Measurements from ENCODE around the gene CPED1.

Gene CPED1

DNA sequence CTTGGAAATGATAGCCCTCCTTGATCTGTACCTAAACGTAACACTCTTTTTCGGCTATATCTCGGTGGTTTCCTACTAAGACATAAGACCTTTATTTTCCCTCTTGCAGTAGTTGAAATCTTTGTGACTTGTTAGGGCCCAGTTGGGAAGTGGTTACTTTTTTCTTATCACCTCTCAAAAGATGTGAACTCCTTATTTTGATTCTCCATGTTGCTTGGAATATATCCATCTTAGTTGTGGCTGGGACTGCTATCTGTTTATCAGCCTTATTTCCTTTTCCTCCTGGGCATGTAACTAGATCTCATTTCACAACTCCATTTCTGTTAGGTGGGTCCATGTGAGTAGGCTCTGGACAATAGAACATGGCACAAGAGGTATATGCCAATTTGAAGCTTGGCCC is 4.1 kb upstream of the CPED1 start:
- TF ChIP-seq, protein P1, sequence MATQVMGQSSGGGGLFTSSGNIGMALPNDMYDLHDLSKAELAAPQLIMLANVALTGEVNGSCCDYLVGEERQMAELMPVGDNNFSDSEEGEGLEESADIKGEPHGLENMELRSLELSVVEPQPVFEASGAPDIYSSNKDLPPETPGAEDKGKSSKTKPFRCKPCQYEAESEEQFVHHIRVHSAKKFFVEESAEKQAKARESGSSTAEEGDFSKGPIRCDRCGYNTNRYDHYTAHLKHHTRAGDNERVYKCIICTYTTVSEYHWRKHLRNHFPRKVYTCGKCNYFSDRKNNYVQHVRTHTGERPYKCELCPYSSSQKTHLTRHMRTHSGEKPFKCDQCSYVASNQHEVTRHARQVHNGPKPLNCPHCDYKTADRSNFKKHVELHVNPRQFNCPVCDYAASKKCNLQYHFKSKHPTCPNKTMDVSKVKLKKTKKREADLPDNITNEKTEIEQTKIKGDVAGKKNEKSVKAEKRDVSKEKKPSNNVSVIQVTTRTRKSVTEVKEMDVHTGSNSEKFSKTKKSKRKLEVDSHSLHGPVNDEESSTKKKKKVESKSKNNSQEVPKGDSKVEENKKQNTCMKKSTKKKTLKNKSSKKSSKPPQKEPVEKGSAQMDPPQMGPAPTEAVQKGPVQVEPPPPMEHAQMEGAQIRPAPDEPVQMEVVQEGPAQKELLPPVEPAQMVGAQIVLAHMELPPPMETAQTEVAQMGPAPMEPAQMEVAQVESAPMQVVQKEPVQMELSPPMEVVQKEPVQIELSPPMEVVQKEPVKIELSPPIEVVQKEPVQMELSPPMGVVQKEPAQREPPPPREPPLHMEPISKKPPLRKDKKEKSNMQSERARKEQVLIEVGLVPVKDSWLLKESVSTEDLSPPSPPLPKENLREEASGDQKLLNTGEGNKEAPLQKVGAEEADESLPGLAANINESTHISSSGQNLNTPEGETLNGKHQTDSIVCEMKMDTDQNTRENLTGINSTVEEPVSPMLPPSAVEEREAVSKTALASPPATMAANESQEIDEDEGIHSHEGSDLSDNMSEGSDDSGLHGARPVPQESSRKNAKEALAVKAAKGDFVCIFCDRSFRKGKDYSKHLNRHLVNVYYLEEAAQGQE (IDR thresholded peaks at IDR 0.05; ENCODE audit: insufficient read depth in 1 of 2, low read depth in 2 of 2, low read length in 2 of 2), result no peak
- TF ChIP-seq SIN3A (IDR thresholded peaks at IDR 0.05; ENCODE audit: borderline replicate concordance, insufficient read depth, low read length), result no peak
- no peak for TF ChIP-seq POLR2AphosphoS5 (IDR thresholded peaks at IDR 0.05; ENCODE audit: low read depth, low read length)
- TF ChIP-seq FOXP2 (optimal IDR thresholded peaks at IDR 0.05; ENCODE audit: borderline replicate concordance, extremely low read depth, extremely low read length, insufficient read depth), result no peak
- TF ChIP-seq TAF1 (IDR thresholded peaks at IDR 0.05; ENCODE audit: borderline replicate concordance, insufficient read depth, low read length), result no peak

DNA sequence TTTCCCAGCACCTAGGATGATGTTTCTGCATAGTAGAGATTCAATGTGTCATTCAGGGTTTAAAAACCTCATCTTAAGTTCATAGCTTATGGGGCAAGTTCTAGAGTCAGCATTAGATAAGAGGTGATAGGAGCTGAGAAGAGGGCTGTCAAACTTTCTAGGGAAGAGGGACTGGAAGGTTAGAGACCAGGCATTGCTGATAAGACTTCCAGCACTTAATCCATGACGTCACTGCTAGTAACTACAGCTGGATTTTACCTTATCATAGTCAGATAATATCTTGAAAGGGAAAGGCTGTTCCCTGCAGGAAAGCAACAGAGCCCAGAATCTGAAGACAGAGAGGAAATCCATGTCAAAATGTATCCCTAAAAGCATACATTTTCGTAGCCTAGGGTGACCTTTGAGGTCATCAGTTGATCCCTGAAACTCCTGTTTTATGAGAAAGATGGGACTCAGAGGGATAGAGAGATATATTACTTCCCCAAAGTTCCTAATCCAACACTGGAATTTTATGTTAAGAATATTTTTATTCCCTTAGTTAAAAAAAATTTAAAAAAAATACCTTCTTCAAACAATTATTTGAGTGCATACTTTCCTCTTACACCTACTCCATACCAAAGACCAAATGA is 3.3 kb upstream of the CPED1 start:
- TF ChIP-seq POLR2AphosphoS5 (IDR thresholded peaks at IDR 0.05; ENCODE audit: low read depth, low read length), result no peak
- no peak for TF ChIP-seq TAF1 (IDR thresholded peaks at IDR 0.05; ENCODE audit: borderline replicate concordance, insufficient read depth, low read length)

DNA sequence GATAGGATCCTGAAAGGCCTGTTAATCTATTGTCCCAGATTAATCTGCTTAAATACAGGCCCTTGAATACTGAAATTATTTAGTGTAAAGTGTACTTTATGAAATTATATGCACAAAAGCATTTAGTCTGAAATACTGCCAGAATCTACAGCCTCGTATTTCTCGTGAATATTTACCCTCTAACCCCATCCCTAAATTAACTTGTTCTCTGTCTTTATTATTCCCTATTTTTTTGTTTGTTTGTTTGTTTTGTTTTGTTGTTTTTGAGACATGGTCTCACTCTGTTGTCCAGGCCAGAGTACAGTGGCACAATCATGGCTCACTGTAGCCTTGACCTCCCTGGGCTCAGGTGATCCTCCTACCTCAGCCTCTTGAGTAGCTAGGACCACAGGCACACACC is 2.7 kb upstream of the CPED1 start:
- TF ChIP-seq SIN3A (IDR thresholded peaks at IDR 0.05; ENCODE audit: borderline replicate concordance, insufficient read depth, low read length) (no peak), FOXP2 (optimal IDR thresholded peaks at IDR 0.05; ENCODE audit: borderline replicate concordance, extremely low read depth, extremely low read length, insufficient read depth) (no peak), TAF1 (IDR thresholded peaks at IDR 0.05; ENCODE audit: borderline replicate concordance, insufficient read depth, low read length) (no peak), POLR2AphosphoS5 (IDR thresholded peaks at IDR 0.05; ENCODE audit: low read depth, low read length) (no peak)
- TF ChIP-seq, protein P1 (IDR thresholded peaks at IDR 0.05; ENCODE audit: insufficient read depth in 1 of 2, low read depth in 2 of 2, low read length in 2 of 2), result no peak

DNA sequence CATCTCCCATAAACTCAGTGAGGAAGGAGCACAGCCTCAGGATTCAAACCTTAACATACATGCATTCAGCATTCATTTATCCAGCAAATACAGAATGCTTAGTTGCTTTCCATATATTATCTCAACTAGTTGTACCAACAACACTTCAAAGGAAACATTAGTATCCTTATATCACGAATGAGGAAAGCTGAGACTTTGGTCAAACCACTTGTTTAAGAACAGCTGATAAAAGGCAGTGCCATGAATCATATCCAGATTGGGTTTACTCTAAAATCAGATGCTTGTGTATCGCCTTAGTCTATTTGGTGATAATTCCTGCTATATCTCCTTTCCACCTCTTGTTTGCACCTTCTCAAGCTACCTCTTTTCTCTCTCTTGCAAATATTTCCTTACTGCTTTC is 1.9 kb upstream of the CPED1 start:
- no peak for TF ChIP-seq SIN3A (IDR thresholded peaks at IDR 0.05; ENCODE audit: borderline replicate concordance, insufficient read depth, low read length)
- TF ChIP-seq POLR2AphosphoS5 (IDR thresholded peaks at IDR 0.05; ENCODE audit: low read depth, low read length), result no peak
- TF ChIP-seq TAF1 (IDR thresholded peaks at IDR 0.05; ENCODE audit: borderline replicate concordance, insufficient read depth, low read length), result no peak
- TF ChIP-seq, protein P1 (IDR thresholded peaks at IDR 0.05; ENCODE audit: insufficient read depth in 1 of 2, low read depth in 2 of 2, low read length in 2 of 2), result no peak
- no peak for TF ChIP-seq FOXP2 (optimal IDR thresholded peaks at IDR 0.05; ENCODE audit: borderline replicate concordance, extremely low read depth, extremely low read length, insufficient read depth)

DNA sequence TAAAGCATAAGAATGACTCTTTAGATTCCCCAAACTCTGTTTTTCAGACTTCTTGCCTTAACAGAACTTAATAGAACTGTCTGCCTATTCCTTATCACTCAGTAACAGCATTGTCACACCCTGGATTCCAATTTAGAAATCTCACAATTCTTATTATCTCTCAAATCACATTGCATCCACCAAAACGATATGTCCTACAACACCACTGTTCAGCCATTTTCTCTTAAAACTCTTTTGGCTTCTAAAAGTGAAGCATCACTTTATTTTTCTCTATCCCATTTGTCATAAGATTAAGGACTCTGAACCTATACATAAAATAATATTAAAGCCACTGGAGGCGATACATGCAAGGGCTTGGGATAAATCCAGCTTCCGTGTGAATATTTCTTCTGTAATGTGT is 1.2 kb upstream of the CPED1 start:
- TF ChIP-seq, protein P1 (IDR thresholded peaks at IDR 0.05; ENCODE audit: insufficient read depth in 1 of 2, low read depth in 2 of 2, low read length in 2 of 2), result no peak
- no peak for TF ChIP-seq SIN3A (IDR thresholded peaks at IDR 0.05; ENCODE audit: borderline replicate concordance, insufficient read depth, low read length)
- no peak for TF ChIP-seq POLR2AphosphoS5 (IDR thresholded peaks at IDR 0.05; ENCODE audit: low read depth, low read length)
- no peak for TF ChIP-seq FOXP2 (optimal IDR thresholded peaks at IDR 0.05; ENCODE audit: borderline replicate concordance, extremely low read depth, extremely low read length, insufficient read depth)
- TF ChIP-seq TAF1 (IDR thresholded peaks at IDR 0.05; ENCODE audit: borderline replicate concordance, insufficient read depth, low read length), result no peak
